Stimulated activated CD4-positive, alpha-beta T cell treated with anti-CD3 and anti-CD28 coated beads, Interleukin-1b, Interleukin-23, amount 100 ng/mL, for 4 hours (primary cell): ENCODE data around the gene PSMD11.

ENCODE experiments used
- DNase-seq, 2 donors: peaks; one replicate each; pipeline ENCODE4 v3.0.0-alpha.2; 2020; ENCODE audit warnings: low read depth in 2 of 2

PSMD11 gene

DNA sequence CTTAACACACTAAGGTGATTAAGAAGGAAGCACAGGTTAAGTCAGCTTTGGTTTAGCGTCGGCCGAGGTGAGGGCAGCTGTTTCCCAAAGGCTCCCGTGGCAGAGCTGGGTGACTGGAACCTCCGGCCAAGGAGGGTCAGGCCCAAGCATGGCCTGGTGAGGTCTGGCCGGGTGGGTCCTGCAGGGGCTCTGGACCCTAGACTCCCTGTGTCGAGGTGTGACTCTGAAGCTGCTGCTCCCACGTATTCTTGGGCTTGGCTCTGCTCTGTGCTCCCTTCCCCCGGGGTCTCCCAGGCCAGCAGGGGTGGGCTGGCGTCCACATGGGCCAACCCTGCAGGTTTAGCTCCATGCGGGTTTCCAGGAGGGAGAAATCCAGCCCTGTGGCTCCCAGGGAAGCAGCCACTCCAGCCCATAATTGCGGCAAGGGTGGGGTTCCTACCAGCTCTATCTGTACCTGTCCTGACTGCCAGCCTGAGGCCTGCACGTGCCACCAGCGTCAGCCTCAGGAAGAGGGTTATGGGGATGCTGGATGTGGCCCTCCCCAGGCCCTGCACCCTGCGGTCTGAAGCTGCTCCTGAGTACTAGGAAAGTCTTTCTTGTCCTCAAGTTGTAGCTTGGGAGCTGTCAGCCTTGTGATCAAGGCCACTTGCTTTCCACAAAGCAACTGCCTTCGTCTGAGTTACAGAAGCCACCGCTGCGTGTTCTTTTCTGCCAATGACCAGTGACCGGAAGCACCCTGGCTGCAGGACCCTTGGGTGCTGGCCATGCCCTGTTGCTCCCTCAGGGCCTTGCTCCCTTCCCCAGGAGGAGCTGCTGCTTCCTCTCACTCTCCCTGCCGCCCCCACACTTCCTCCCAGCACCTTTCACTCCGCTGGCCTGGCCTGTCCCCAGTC, 47.3 kb downstream of the PSMD11 start:
- DNase-seq = no peak

DNA sequence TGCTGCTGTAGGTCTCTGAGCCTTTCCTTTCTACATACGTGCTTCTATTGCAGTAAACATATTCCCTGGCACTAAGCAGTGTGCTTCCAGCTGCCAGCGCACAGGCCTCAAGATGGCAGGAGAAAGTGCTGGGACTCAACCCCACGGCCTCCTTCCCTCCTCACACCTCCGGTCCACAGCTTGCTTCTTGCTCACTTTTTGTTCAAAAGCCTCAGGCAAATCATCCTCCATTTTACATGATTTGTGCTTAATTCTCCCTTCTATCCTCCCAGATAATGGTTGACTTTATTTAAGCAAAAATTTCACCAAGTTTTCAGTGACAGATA, 47.9 kb downstream of the PSMD11 start:
- no peak for DNase-seq

DNA sequence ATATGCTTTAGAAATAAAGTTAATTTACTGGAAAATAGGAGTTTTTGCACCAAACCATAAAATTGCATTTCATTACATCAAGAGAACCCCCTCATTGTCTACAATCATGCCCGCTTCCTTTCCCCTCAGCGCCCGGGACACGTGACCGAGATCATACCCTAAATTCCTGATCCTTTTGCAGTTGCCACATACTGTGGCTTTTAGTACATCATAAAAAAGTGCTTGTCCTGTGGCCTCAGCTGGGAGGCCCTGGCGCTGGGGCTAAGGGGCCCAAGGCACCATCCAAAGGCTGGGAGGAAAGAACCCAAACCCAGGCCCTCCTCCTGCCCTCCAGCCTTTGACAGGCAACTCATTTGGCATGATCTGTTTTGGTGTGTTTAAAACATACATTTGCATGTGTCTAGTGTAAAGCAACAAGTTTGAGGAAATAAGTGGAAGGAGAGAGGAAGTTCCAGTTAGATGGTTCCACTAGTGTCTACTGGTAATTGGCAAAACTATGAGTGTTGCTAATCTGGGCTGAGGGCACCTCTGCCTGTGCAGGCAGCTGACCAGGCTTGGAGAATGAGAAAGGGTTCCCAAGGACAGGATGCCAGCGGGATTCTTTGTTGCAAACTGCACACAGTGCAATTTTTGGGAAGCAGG, 48.5 kb downstream of the PSMD11 start:
- no peak for DNase-seq

- no peak for DNase-seq
Measured at GRCh38 chr17:32493571-32493970, 49.3 kb downstream of the PSMD11 start.

DNA sequence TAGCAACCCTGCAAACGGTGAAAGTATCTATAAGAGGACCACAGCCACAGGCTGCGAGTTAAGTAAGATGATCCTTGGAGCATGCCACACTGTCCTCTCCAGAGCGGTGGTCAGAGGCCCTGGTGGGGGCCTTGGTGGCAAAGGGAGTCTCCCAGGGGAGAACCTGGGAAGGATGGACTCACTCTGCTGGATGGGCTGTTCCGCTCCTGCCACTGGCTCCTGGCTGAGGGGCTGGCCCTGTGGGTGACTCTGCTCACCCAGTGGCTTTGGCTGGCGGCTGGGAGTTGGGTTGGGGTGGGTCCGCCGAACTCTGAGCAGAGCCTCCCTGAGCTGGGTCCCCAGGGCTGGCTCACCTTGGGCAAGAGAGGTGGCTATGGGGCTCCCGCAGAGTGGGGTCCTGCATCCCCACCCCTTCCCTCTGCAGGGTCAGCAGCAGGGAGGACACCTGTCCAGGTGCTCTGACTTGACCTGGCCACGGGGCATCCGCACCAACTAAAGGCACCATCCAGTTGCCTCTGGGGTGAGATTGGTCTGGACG, 49.7 kb downstream of the PSMD11 start:
- no peak for DNase-seq

DNA sequence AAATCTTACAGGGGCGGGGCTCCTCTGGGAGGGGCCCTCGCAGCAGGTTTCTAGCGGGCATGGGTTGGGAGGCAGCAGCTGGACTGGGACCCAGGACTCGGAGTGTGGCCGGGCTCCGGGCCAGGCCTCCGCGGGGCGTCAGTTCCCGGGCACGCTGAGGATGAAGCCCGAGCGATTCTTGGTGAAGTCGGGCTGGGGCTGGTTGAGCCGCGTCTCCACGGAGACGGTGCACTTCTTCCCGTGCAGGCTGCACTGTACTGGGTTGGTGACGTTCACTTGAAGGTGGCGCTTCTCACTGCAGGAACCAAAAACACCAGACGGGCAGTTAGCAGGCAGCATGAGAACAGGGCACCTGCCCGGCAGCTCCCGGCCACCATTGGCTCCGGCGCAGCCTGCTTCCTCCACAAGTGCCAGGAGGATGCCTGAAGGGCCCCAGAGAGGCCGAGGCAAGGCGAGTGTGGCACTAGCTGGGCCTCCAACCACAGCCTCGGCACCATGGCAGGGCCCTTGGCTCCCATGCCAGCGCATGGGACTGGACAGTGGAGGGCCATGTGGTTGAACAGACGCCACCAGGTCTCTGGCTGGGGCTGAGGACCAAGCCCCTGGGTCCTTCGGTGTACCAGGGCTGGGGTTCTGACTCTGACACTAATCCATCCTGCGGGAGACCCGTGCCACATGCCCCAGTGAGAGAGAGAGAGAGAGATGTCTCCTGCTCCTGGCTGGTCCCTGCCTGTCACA, 50.5 kb downstream of the PSMD11 start:
- DNase-seq = no peak

- DNase-seq = no peak
Measured at GRCh38 chr17:32495359-32496231, 51.3 kb downstream of the PSMD11 start.

- no peak for DNase-seq
Measured at GRCh38 chr17:32496395-32497073, 52.2 kb downstream of the PSMD11 start.

- no peak for DNase-seq
Measured at GRCh38 chr17:32497431-32498205, 53.3 kb downstream of the PSMD11 start.

DNA sequence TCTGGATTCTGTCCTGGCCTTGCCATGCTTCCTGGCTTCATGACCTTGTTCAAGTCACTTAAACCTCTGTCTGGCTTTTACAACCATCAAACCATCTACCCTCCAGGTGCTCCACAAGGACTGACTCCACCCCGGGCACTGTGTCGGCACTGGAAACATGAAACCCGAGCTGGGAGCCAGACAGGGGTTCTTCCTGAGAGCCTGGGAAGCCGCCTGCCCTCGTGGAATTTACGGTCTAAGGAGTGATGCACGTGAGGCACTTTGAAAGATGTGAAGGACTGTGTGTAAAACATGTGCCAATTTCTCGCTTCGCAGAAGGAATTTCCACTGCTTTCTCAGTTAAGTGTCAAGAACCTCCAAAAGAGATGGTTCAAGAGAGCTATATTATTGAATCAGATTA, 54.1 kb downstream of the PSMD11 start:
- no peak for DNase-seq

GRCh38 chr17:32502013-32502412, 57.7 kb downstream of the PSMD11 start:
- no peak for DNase-seq

DNA sequence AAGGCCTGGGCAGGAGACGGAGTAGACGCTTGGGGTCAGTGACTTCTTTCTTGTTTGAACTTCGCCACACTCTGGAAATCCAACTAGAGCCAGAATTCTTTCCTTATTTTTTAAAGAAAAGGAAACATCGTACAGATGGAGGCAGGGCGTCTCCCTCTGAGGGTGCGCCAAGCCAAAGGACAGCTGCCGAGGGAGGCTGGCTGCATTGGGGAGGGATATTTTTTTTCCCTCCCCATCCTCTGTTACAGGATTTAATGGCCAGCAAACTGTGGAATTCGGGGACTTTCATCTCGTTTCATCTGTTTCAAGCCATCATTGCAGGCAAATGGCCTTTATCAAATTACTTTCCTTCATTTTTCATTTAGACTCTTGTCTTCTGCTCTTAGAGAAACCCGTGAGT, 58.4 kb downstream of the PSMD11 start:
- DNase-seq = no peak

- DNase-seq = no peak
Measured at GRCh38 chr17:32503251-32504165, 59.2 kb downstream of the PSMD11 start.

DNA sequence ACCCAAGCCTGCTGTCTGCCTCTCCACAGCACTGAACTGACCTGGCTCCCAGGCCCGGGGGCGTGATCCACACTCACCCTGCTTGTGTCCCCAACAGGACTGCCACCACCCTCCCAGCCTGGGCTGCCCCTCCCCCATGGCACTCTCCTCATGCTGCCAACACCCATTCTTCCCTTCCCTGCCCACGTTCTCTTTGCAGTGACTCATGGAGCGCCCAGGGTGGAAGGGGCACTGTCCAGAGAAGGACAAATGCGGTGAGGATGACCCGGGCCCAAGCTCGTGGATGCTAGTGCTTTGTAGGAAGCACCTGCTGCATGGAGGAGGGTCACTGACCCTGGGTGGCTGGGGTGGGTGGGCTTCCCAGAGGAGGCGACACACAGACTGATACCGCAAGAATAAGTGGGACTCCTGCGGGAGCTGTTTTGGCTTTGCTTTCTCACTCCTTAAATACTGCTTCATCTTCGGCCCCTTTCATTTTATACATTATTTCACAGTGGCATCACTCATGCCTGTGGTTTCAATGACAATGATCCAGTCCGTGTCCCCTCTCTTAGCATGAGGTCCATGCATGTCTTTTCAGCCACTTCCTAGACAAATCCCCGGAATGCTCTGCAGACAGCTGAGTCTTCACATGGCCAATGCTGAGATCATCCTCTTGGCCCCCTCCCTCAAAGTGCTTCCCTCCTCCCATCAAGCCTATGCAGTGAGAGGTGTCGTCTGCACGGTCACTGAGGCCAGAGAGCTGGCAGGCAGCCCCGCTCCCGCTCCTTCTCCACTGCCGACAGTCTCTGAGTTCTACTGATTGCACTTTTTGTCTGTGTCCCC, 60.1 kb downstream of the PSMD11 start:
- no peak for DNase-seq

DNA sequence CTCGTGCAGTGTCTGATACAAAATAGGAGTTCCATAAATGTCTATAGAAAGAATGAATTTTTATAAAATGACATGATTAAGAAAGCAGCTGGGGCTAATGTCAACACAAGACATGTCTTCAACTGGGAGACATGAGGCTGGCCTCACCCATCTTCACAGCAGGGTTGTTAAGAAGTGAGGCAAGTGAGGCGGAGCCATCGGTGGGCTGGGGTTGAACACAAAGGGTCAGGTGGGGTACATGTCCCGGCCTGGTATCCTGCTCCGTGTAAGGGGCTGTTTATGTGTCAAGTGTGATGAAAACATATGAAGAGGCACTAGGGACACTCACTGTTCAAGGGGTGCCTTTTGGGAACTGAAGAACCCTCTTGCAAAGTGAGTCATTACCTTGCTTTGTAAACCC, 64.6 kb downstream of the PSMD11 start:
- DNase-seq = no peak

GRCh38 chr17:32510466-32510865, 66.2 kb downstream of the PSMD11 start:
- no peak for DNase-seq

DNA sequence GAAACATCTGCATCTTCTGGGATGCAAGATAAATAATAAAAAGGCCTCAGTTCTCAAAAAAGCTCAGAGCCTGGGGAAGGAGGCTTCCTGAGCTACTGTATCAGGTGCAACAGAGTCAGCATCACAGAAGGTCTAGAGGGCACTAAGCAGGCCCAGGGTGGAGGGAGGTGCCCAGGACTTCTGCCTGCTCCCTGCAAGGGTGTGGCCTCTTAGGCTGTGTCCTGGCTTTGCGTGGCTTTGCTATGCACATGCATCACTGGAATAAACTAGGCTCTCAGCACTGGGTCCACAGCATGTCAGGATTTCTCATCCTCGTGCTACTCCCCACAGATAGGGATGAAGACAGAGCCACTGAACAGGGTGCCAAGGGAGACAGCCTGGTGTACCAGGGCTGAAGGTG, 68.0 kb downstream of the PSMD11 start:
- no peak for DNase-seq

- DNase-seq = no peak
Measured at GRCh38 chr17:32513579-32513978, 69.3 kb downstream of the PSMD11 start.
